PC-9 (cell line): Measurements from ENCODE around the gene GAD2. TPM values are rescaled to one million over a fixed set of nuclear protein-coding genes. Genes with fewer than 3 reads are reported as not detected.

Experiments used
- BruUV-seq: library from RNA; stranded (reverse); fragments of 400-500 nt; replicated peaks from 2 replicates; lab custom pipeline; 2021; lab: Mats Ljungman, UMichigan
- CTCF ChIA-PET: fragments of 300-600 bp; sonication (Branson Sonifier 250); formaldehyde crosslinking; loops from one replicate; lab custom pipeline; 2022; ENCODE audit warnings: antibody characterized with exemption; lab: Charles Lee
- POLR2A ChIA-PET: fragments of 300-600 bp; sonication (Branson Sonifier 250); formaldehyde crosslinking; loops from one replicate; lab custom pipeline; 2022; ENCODE audit warnings: antibody characterized with exemption; ENCODE audit not compliant: unreplicated experiment; lab: Charles Lee
- DNase-seq, 2 experiments: peaks; one replicate each; pipeline versions ENCODE4 v3.0.0 to v3.0.0-alpha.2; 2015 to 2022; ENCODE audit warnings: mixed read lengths in 1 of 2
- H2AFZ ChIP-seq: fragments of 200-600 bp; sonication (generic); 2 replicates; pipeline ENCODE4 v1.8.1; 2017; ENCODE audit warnings: antibody characterized with exemption
- H3F3A ChIP-seq: fragments of 200-600 bp; sonication (generic); 2 replicates; pipeline ENCODE4 v1.8.1; 2017; ENCODE audit warnings: antibody characterized with exemption, mild to moderate bottlenecking, low read depth; ENCODE audit not compliant: insufficient read depth
- H3K27ac ChIP-seq: fragments of 200-600 bp; sonication (generic); 2 replicates; pipeline ENCODE4 v1.6.1; 2016; ENCODE audit warnings: mixed run types
- H3K27me3 ChIP-seq: fragments of 200-600 bp; sonication (generic); 2 replicates; pipeline ENCODE4 v1.6.1; 2016; ENCODE audit warnings: low read depth, mixed run types; ENCODE audit not compliant: insufficient read depth
- H3K36me3 ChIP-seq: fragments of 200-600 bp; sonication (generic); 2 replicates; pipeline ENCODE4 v1.6.1; 2016; ENCODE audit warnings: low read depth, mixed run types
- H3K4me1 ChIP-seq: fragments of 200-600 bp; sonication (generic); replicated peaks from 2 replicates; pipeline ENCODE4 v1.6.1; 2016; ENCODE audit warnings: mixed run types; ENCODE audit not compliant: insufficient read depth
- H3K4me2 ChIP-seq: fragments of 200-600 bp; sonication (generic); 2 replicates; pipeline ENCODE4 v1.6.1; 2017; ENCODE audit warnings: mixed run types
- H3K4me3 ChIP-seq: fragments of 200-600 bp; sonication (generic); 2 replicates; pipeline ENCODE4 v1.6.1; 2016; ENCODE audit warnings: mixed run types
- H3K79me2 ChIP-seq: fragments of 200-600 bp; sonication (generic); 2 replicates; pipeline ENCODE4 v1.6.1; 2017; ENCODE audit warnings: low read depth, mixed run types
- H3K9me2 ChIP-seq: fragments of 200-600 bp; sonication (generic); 2 replicates; pipeline ENCODE4 v1.8.1; 2017; ENCODE audit warnings: mild to moderate bottlenecking; ENCODE audit not compliant: insufficient read depth
- H3K9me3 ChIP-seq: fragments of 200-600 bp; sonication (generic); 2 replicates; pipeline ENCODE4 v1.8.1; 2016; ENCODE audit warnings: low read depth; ENCODE audit not compliant: insufficient read depth
- H4K20me1 ChIP-seq: fragments of 200-600 bp; sonication (generic); 2 replicates; pipeline ENCODE4 v1.8.1; 2017; ENCODE audit not compliant: insufficient read depth
- EZH2 ChIP-seq: fragments of 200-600 bp; sonication (generic); IDR thresholded peaks from 2 replicates; pipeline ENCODE4 v1.8.0; 2017; ENCODE audit warnings: antibody characterized with exemption, low read depth
- intact Hi-C: fragments of 100-400 bp; cut with micrococcal nuclease; formaldehyde crosslinking; loops from one replicate; pipeline ENCODE4 v1.10.0; 2022; ENCODE audit not compliant: unreplicated experiment
- total RNA-seq: library from RNA; stranded (reverse); gene quantifications from 2 replicates; pipeline ENCODE4 v1.2.3, GENCODE V29; 2021
- TF ChIP-seq, protein P1 (sequence below): fragments of 200-600 bp; sonication (generic); conservative IDR thresholded peaks from 2 replicates; pipeline ENCODE4 v1.6.1; 2017; ENCODE audit warnings: mixed run types, antibody characterized with exemption, mild to moderate bottlenecking, moderate library complexity

Gene GAD2
- total RNA-seq, 1 experiment from 2014 or later, result not detected

DNA sequence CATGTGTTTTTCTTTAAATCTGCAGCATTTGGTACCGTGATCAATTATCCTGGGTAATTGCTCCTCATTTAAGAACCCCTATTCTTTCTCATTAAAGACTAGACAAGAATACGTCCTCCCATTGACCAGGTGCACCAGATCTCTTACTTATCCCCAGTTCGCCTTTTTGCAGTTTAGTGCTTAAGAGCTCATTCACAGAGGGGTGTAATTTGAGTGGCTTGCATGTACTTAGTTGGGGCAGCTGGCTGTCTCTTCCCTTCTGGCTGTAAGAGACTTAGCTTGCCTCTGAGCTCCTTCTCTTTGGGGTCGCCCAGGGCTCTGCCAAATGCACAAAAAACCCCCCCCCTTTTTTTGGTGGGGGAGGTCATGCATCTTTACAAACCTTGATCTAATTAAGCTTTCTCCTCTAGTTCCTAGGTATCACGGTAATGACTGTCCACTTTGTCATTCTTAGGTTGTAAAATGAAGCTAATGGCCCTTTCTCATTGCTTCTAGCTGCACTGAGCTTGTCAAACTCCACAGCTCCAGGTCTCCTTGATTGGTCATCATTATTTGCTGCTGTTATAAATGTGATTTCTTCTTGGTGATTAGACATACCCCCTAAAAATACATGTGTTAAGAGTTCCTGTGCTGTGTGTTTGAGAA, 26.3 kb downstream of the GAD2 start:
- POLR2A ChIA-PET, result no interaction called here
- no TSS peak for BruUV-seq

DNA sequence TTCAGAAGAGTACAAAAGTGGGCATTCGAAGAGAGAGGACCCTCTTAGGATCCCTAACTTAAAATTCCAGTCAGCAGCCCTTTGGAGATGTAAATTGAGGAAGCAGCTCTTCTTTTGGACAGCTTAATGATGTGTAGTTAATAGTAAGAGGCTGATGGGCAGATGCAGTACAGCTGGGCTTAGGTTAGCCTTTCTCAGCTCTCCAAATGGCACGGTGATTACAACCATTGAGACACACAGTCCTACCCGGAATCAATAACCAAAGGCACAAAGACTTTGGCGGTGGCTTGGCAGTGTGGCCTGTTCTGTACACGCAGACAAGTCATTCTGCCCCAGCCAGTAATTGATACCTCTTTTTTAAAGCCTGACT, 26.8 kb downstream of the GAD2 start:
- no peaks in the 10 kb centered on the region for H3F3A ChIP-seq
- H4K20me1 ChIP-seq, result no peaks in the 10 kb centered on the region
- ChIA-PET POLR2A (no interaction called here), CTCF (interaction anchor here (0.6 kb wide), 1 partner anchor 1130 kb away, joined by 3 read pairs; no protein-coding TSS in a partner anchor)
- no peak overlapping the region for H2AFZ ChIP-seq
- no peak overlapping the region for H3K4me2 ChIP-seq
- no peak overlapping the region for H3K27ac ChIP-seq
- H3K4me3 ChIP-seq, result no peak overlapping the region
- intact Hi-C loops, result no loop called here
- no peak for DNase-seq
- no peak for TF ChIP-seq EZH2
- TF ChIP-seq, protein P1, sequence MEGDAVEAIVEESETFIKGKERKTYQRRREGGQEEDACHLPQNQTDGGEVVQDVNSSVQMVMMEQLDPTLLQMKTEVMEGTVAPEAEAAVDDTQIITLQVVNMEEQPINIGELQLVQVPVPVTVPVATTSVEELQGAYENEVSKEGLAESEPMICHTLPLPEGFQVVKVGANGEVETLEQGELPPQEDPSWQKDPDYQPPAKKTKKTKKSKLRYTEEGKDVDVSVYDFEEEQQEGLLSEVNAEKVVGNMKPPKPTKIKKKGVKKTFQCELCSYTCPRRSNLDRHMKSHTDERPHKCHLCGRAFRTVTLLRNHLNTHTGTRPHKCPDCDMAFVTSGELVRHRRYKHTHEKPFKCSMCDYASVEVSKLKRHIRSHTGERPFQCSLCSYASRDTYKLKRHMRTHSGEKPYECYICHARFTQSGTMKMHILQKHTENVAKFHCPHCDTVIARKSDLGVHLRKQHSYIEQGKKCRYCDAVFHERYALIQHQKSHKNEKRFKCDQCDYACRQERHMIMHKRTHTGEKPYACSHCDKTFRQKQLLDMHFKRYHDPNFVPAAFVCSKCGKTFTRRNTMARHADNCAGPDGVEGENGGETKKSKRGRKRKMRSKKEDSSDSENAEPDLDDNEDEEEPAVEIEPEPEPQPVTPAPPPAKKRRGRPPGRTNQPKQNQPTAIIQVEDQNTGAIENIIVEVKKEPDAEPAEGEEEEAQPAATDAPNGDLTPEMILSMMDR, result no peak
- no peaks in the 10 kb centered on the region for H3K36me3 ChIP-seq
- H3K9me2 ChIP-seq, result no peaks in the 10 kb centered on the region
- no TSS peak for BruUV-seq
- H3K9me3 ChIP-seq, result no peaks in the 10 kb centered on the region
- H3K27me3 ChIP-seq, result peaks cover 22% of the 10 kb centered on the region; the same call in 1 of the 2 replicates
- no peaks in the 10 kb centered on the region for H3K79me2 ChIP-seq
- no peaks in the 10 kb centered on the region for H3K4me1 ChIP-seq

More for the DNA sequence above, 26.3 kb downstream of the GAD2 start:
- H3K79me2 ChIP-seq, result no peaks in the 10 kb centered on the region
- H3K36me3 ChIP-seq, result no peaks in the 10 kb centered on the region
- no peaks in the 10 kb centered on the region for H3F3A ChIP-seq
- no peaks in the 10 kb centered on the region for H3K4me1 ChIP-seq
- no peak for DNase-seq
- no peak overlapping the region for H2AFZ ChIP-seq
- no peaks in the 10 kb centered on the region for H3K9me2 ChIP-seq
- no peaks in the 10 kb centered on the region for H3K9me3 ChIP-seq
- H3K4me2 ChIP-seq, result no peak overlapping the region
- no peak for TF ChIP-seq EZH2
- TF ChIP-seq, protein P1, result no peak
- peaks cover 22% of the 10 kb centered on the region; the same call in 1 of the 2 replicates for H3K27me3 ChIP-seq
- no peak overlapping the region for H3K27ac ChIP-seq
- H3K4me3 ChIP-seq, result no peak overlapping the region
- intact Hi-C loops, result no loop called here
- no peaks in the 10 kb centered on the region for H4K20me1 ChIP-seq
- CTCF ChIA-PET, result interaction anchor here (0.6 kb wide), 1 partner anchor 1129 kb away, joined by 3 read pairs; no protein-coding TSS in a partner anchor

DNA sequence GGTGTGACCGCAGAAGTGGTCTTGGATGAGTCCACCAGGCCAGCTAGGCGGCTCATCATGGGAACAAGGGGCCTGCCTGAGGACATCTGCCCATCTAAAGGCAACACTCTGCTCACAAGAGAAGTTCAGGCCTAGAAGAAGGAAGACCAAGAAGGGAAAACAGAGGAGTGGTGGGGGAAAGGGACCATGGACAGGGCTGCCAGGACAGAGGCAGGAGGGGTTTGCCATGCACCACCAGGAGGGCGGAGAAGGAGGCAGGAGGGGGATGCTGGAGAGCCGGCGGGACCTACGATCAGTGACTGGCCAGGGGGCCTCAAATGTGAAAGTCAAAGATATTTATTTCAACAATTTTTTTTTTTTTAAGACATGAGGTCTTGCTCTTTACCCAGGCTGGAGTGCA, 33.1 kb downstream of the GAD2 start:
- no peaks in the 10 kb centered on the region for H3K4me1 ChIP-seq
- no peaks in the 10 kb centered on the region for H4K20me1 ChIP-seq
- POLR2A ChIA-PET, result no interaction called here
- CTCF ChIA-PET, result no interaction called here
- no peak overlapping the region for H3K27ac ChIP-seq
- no peak for TF ChIP-seq EZH2
- TF ChIP-seq, protein P1, result no peak
- H3K36me3 ChIP-seq, result no peaks in the 10 kb centered on the region
- H3K9me2 ChIP-seq, result no peaks in the 10 kb centered on the region
- H3K4me2 ChIP-seq, result no peak overlapping the region
- no peak overlapping the region for H2AFZ ChIP-seq
- H3K4me3 ChIP-seq, result no peak overlapping the region
- no peaks in the 10 kb centered on the region for H3K9me3 ChIP-seq
- intact Hi-C loops, result no loop called here
- no peaks in the 10 kb centered on the region for H3K79me2 ChIP-seq
- H3F3A ChIP-seq, result no peaks in the 10 kb centered on the region
- H3K27me3 ChIP-seq, result peaks cover 24% of the 10 kb centered on the region; the same call in 1 of the 2 replicates
- no TSS peak for BruUV-seq
- DNase-seq, result no peak
